Endothelial cell of umbilical vein (primary cell): Measurements from ENCODE around the gene DDX46.

Source experiments
- EZH2 ChIP-seq: IDR thresholded peaks from 2 replicates; pipeline ENCODE4 v1.6.1; 2012; ENCODE audit warnings: borderline replicate concordance, low read depth, mild to moderate bottlenecking, moderate library complexity, low read length, inconsistent platforms; ENCODE audit not compliant: severe bottlenecking
- POLR2A ChIP-seq: IDR thresholded peaks from 2 replicates; pipeline ENCODE4 v1.6.1; 2012; ENCODE audit warnings: low read depth, mild to moderate bottlenecking, control low read depth, low read length
- POLR2AphosphoS5 ChIP-seq: IDR thresholded peaks from 2 replicates; pipeline ENCODE4 v1.6.1; 2012; ENCODE audit warnings: low read depth, mild to moderate bottlenecking, control low read depth, low read length, moderate library complexity; ENCODE audit not compliant: insufficient read depth
- TF ChIP-seq, protein P1 (sequence below), 2 donors: IDR thresholded peaks; 1 replicate in 1 of 2; 2 replicates in 1 of 2; pipeline ENCODE4 v1.5.1; 2011; ENCODE audit warnings: low read length in 2 of 2, mild to moderate bottlenecking in 2 of 2, moderate library complexity in 2 of 2, control low read depth in 1 of 2, inconsistent platforms in 1 of 2, low read depth in 1 of 2; ENCODE audit not compliant: insufficient read depth in 1 of 2; ENCODE audit errors: extremely low read depth in 1 of 2

DNA sequence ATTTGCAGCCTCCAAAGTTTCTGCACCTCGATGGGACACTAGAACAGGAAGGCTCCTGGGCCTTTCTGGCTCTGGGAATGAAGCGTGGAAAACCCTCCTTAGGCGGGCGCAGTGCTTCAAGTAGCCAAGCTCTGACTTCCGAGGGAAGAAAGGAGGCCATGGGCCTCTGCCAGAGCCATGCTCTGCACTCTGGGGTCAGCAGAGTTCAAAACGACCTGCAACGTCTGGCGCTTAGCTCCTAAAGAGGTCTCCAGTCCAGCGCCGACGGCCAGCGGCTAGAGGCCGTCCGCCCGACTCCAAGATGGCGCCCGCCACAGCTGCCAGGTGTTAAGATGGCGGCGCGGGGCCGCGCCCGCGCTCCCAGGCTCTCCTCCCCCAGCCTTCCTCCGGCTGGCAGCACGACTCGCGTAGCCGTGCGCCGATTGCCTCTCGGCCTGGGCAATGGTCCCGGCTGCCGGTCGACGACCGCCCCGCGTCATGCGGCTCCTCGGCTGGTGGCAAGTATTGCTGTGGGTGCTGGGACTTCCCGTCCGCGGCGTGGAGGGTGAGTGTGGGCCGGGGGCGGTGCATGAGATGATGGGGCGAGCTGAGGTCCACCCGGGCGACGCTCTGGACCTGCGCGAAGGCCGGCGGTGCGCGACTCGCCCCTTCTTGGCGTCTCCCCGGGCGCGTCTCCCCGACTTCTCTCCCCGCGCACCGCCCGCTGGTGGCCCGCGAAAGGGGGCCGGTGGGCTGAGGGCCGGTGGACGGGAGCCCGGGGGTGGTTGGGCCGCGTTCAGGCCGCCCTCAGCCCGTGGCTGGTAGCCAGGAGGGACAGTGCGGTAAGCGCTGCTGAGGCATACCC lies 115.6 kb downstream of the DDX46 start, which contains the start of gene TXNDC15:
- TF ChIP-seq, protein P1, sequence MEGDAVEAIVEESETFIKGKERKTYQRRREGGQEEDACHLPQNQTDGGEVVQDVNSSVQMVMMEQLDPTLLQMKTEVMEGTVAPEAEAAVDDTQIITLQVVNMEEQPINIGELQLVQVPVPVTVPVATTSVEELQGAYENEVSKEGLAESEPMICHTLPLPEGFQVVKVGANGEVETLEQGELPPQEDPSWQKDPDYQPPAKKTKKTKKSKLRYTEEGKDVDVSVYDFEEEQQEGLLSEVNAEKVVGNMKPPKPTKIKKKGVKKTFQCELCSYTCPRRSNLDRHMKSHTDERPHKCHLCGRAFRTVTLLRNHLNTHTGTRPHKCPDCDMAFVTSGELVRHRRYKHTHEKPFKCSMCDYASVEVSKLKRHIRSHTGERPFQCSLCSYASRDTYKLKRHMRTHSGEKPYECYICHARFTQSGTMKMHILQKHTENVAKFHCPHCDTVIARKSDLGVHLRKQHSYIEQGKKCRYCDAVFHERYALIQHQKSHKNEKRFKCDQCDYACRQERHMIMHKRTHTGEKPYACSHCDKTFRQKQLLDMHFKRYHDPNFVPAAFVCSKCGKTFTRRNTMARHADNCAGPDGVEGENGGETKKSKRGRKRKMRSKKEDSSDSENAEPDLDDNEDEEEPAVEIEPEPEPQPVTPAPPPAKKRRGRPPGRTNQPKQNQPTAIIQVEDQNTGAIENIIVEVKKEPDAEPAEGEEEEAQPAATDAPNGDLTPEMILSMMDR (IDR thresholded peaks at IDR 0.05; ENCODE audit: extremely low read depth in 1 of 2, insufficient read depth in 1 of 2, low read depth in 1 of 2, low read length in 2 of 2), result no peak
- TF ChIP-seq POLR2AphosphoS5 (peak; percentile 96), EZH2 (no peak), POLR2A (peak; percentile 89)
